ENCODE results near the gene ZNF366.
A peak's percentile ranks its signal among the peaks of the same experiment; 100 is the strongest.

The ZNF366 gene

DNA sequence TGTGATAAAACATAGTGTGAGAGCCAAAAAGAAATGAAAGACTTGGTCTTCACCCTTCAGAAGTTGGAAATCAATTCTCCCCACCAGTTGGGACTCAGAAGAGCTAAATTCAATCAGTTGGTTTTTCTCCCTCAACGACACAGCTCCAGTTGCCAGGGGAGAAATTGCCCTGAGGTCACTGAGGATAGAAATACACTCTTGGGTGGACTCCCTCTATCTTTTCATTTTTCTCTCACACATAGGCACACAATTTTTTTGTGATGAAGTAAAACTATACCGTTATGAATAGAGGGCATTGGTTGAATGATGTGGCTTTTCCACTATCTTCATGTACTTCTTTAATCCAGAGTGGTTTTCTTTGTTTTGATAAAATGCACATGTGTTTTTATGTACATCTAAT, 80.2 kb downstream of the ZNF366 start:
- Histone ChIP-seq H3K9me3 (ENCODE audit: control insufficient read depth, low read length) (no peaks in the 10 kb centered on the region), H3K4me3 (ENCODE audit: extremely low read depth, insufficient read depth, low read length, poor library complexity, severe bottlenecking) (no peak overlapping the region), H3K36me3 (ENCODE audit: control insufficient read depth, insufficient read depth, low read length) (no peaks in the 10 kb centered on the region), H3K27ac (ENCODE audit: low read depth, low read length, severe bottlenecking) (no peak overlapping the region), H3K4me1 (ENCODE audit: control insufficient read depth, insufficient read depth, low read length, poor library complexity, severe bottlenecking) (no peaks in the 10 kb centered on the region)
- WGBS, 2 experiments (ENCODE audit: insufficient coverage in 2 of 2), result no CpG with 5 or more reads among the region's 2 CpGs

DNA sequence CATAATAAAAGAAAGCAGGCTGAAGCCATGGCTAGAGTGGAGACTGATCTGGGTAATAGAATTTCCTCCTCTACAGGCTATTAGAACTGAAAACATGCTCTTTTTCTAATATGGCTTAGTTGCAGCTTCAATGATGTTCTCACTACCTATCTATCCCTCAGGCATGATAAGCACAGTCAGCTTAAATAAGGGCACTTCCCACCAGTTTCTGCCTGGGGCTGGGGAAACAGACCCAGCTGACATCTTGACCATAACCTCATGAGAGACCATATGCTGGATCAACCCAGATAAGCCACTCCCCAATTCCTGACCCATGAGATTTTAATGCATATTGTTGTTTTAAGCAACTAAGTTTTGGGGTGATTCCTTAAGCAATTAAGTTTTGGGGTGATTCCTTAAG, 81.2 kb downstream of the ZNF366 start:
- H3K9me3 ChIP-seq (ENCODE audit: control insufficient read depth, low read length), result no peaks in the 10 kb centered on the region
- no peak overlapping the region for H3K4me3 ChIP-seq (ENCODE audit: extremely low read depth, insufficient read depth, low read length, poor library complexity, severe bottlenecking)
- H3K36me3 ChIP-seq (ENCODE audit: control insufficient read depth, insufficient read depth, low read length), result no peaks in the 10 kb centered on the region
- no peaks in the 10 kb centered on the region for H3K4me1 ChIP-seq (ENCODE audit: control insufficient read depth, insufficient read depth, low read length, poor library complexity, severe bottlenecking)
- H3K27ac ChIP-seq (ENCODE audit: low read depth, low read length, severe bottlenecking), result no peak overlapping the region

DNA sequence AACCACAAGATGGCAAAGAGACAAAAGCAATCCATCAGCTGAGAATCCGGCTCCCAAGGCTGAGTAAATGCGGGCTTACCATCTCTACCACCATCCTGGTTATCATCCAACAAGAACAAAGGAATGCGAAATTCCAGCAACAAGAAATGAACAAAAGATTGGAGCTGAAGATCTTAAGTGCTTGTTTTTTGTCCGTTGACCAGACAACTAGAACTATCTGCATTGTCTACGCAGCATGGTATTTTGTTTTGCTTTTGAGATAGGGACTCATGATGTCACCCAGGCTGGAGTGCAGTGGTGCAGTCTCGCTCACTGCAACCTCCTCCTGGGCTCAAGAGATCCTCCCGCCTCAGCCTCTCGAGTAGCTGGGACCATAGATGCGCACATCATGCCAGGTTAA, 88.9 kb downstream of the ZNF366 start:
- 89 to 94% methylated on average over 7 to 8 of the region's 9 CpGs for WGBS, 2 experiments (ENCODE audit: insufficient coverage in 2 of 2)
- Histone ChIP-seq H3K36me3 (ENCODE audit: control insufficient read depth, insufficient read depth, low read length) (no peaks in the 10 kb centered on the region), H3K4me3 (ENCODE audit: extremely low read depth, insufficient read depth, low read length, poor library complexity, severe bottlenecking) (no peak overlapping the region), H3K4me1 (ENCODE audit: control insufficient read depth, insufficient read depth, low read length, poor library complexity, severe bottlenecking) (peaks cover 2% of the 10 kb centered on the region), H3K9me3 (ENCODE audit: control insufficient read depth, low read length) (no peaks in the 10 kb centered on the region), H3K27ac (ENCODE audit: low read depth, low read length, severe bottlenecking) (no peak overlapping the region)

DNA sequence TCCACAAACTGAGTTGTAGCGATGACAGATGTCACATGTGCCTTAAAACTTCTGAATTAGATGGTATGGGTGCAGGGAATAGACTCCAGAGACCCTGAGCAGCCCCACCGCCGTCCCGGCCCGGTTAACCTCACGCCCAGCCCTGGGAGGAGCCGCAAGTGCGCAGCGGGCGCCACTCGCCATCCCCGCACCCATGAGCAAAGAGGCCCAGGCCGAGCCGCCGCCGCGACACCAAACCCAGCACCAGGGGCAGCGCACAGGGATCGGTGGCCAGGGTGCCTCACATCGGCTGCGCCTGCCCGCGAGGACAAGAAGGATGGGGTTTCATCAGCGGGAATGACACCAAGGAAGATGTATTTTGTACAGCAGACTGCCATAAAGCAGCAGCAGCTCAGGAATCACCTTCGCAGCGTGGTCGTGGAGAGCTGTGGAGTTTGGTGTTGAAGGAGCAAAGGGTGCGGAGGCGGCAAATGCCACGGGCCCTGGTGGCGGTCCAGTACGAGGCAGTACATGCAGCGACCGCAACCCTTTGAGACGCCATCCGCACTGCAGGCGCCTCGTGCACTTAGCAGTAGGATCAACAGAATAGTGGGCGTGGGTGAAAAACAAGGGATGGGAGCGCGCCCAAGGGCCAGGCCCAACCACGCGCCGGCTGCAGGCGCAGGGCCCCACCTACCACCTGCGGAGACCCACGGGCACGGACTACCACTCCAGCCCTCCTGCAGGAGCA, 89.7 kb downstream of the ZNF366 start:
- Histone ChIP-seq H3K36me3 (ENCODE audit: control insufficient read depth, insufficient read depth, low read length) (no peaks in the 10 kb centered on the region), H3K4me3 (ENCODE audit: extremely low read depth, insufficient read depth, low read length, poor library complexity, severe bottlenecking) (no peak overlapping the region), H3K9me3 (ENCODE audit: control insufficient read depth, low read length) (no peaks in the 10 kb centered on the region), H3K27ac (ENCODE audit: low read depth, low read length, severe bottlenecking) (no peak overlapping the region), H3K4me1 (ENCODE audit: control insufficient read depth, insufficient read depth, low read length, poor library complexity, severe bottlenecking) (peaks cover 8% of the 10 kb centered on the region)
- WGBS, 2 experiments (ENCODE audit: insufficient coverage in 2 of 2), result 98 to 99% methylated on average over 33 to 46 of the region's 48 CpGs

DNA sequence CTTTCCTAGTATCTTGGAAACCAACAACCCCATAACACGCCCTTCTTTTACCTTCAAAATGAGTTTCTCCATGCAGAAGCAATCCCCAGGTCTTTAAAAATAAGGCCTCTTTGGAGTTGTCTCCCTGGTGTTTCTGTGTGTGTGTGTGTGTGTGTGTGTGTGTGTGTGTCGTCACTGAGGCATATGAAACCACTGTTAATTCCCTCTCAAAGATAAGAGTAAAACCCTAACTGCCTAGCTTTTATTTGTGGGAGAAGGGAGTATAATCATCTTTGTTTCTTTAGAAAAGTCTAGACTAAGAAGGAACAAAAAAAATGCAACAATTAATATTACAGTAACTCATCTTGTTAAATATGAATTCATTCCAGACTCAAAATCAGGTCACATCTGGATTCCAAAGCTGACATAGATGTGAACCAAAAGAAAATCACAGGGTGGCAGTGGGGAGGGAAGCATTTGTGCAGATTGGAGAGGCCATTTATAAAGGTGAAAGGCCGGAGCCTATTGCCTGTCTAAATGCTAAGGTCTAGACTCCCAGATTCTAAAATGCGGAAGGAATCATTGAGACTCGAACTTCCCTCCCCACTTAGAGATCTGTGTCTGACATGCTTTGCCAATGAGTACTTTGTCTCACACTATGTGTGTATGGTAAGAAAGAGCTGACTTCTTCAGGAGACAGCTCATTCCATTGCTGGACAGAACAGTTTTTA, 91.4 kb downstream of the ZNF366 start:
- Histone ChIP-seq H3K4me1 (ENCODE audit: control insufficient read depth, insufficient read depth, low read length, poor library complexity, severe bottlenecking) (peaks cover 13% of the 10 kb centered on the region), H3K27ac (ENCODE audit: low read depth, low read length, severe bottlenecking) (no peak overlapping the region), H3K4me3 (ENCODE audit: extremely low read depth, insufficient read depth, low read length, poor library complexity, severe bottlenecking) (no peak overlapping the region), H3K9me3 (ENCODE audit: control insufficient read depth, low read length) (no peaks in the 10 kb centered on the region), H3K36me3 (ENCODE audit: control insufficient read depth, insufficient read depth, low read length) (no peaks in the 10 kb centered on the region)
- WGBS, 2 experiments (ENCODE audit: insufficient coverage in 2 of 2), result 80 to 100% methylated on average over 1 to 3 of the region's 5 CpGs

DNA sequence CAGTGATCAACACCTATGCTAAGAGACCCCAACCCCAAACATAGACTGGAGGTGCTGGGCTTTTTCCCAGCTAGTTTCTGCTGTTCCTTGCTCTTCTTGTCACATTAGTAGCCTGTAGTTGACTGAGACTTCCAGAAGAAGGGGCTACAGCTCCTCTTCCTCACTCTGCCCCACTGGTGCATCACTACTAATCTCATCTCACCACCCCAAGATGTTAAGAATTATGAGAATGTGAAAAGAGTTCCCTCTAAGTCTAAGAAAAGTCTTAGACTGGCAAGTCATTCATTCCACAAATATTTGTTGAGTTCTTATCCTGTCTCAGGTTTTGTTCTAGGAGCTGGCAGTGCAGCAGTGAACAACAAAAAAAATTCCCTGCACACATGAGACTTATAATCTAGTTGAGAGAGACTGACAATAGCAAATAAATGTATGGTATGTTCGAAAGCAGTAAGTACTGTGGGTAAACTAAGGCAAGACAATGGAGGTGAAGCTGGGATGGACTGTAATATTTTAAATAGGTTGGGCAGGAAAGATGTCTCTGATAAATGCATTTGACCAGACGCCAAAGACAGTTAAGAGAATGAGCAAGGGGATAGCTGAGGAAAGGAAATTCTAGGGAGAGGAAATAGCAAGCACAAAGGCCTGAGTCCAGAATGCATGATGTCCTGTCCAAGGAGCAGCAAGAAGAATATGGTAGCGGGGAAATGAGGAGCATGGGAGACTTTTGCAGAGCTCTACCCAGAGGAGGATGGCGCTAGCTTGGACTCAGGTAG, 94.7 kb downstream of the ZNF366 start:
- H3K9me3 ChIP-seq (ENCODE audit: control insufficient read depth, low read length), result no peaks in the 10 kb centered on the region
- no peak overlapping the region for H3K27ac ChIP-seq (ENCODE audit: low read depth, low read length, severe bottlenecking)
- H3K4me1 ChIP-seq (ENCODE audit: control insufficient read depth, insufficient read depth, low read length, poor library complexity, severe bottlenecking), result peaks cover 13% of the 10 kb centered on the region
- H3K4me3 ChIP-seq (ENCODE audit: extremely low read depth, insufficient read depth, low read length, poor library complexity, severe bottlenecking), result no peak overlapping the region
- WGBS, 2 experiments (ENCODE audit: insufficient coverage in 2 of 2), result 92 to 97% methylated on average over 4 of the region's 4 CpGs
- H3K36me3 ChIP-seq (ENCODE audit: control insufficient read depth, insufficient read depth, low read length), result no peaks in the 10 kb centered on the region

DNA sequence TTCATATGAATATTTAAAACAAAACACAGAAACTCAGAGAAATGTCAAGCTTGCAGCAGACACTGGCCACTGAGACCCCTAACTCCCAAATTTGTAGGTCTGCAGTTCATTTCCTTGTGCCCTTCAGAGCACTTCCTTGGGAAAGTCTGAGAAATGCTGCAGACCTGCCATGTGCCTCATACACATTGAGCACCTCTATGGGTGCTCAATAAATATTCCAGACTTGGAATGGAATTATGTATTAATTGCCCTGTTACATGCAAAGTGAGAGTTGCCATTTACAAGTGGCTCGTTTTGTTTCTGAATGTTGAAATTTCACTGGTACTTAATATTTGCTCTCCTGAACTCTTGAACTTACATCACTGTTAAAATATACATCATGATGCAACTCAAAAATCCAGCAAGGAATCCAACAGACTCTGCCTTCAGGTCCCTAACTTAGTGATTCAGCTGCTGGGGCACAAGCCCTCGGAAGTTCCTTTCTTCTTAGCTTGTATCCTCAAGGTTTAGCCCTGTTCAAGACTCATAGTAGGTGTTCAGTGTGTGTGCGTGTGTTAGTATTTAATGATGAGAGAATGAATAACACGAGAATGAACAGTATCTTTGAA, 96.4 kb downstream of the ZNF366 start:
- Histone ChIP-seq H3K9me3 (ENCODE audit: control insufficient read depth, low read length) (no peaks in the 10 kb centered on the region), H3K4me1 (ENCODE audit: control insufficient read depth, insufficient read depth, low read length, poor library complexity, severe bottlenecking) (peaks cover 13% of the 10 kb centered on the region), H3K27ac (ENCODE audit: low read depth, low read length, severe bottlenecking) (no peak overlapping the region), H3K36me3 (ENCODE audit: control insufficient read depth, insufficient read depth, low read length) (no peaks in the 10 kb centered on the region), H3K4me3 (ENCODE audit: extremely low read depth, insufficient read depth, low read length, poor library complexity, severe bottlenecking) (no peak overlapping the region)
- WGBS, 2 experiments (ENCODE audit: insufficient coverage in 2 of 2), result 100% methylated on average over 1 of the region's 4 CpGs; no CpG with 5 or more reads in 1 of the 2 experiments

DNA sequence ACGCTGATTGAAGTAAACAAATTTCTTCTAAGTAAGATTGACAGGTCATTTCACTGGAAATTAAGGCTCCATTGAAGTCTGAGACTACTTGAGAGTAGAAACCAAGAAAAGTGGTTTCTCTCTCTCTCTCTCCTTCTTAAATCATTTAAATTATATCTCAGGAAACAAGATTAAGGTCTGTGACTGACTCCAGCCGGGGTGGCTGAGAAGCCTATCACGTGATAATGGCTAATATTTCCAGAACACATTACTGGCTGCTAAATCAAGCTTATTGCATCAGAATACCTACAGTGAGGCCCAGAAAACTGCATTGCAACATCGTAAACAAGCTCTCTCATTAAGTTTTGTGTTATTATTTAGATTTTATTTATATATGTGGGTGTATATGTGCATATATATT, 98.6 kb downstream of the ZNF366 start:
- Histone ChIP-seq H3K9me3 (ENCODE audit: control insufficient read depth, low read length) (peaks cover 7% of the 10 kb centered on the region), H3K4me3 (ENCODE audit: extremely low read depth, insufficient read depth, low read length, poor library complexity, severe bottlenecking) (no peak overlapping the region), H3K36me3 (ENCODE audit: control insufficient read depth, insufficient read depth, low read length) (no peaks in the 10 kb centered on the region), H3K4me1 (ENCODE audit: control insufficient read depth, insufficient read depth, low read length, poor library complexity, severe bottlenecking) (peaks cover 13% of the 10 kb centered on the region), H3K27ac (ENCODE audit: low read depth, low read length, severe bottlenecking) (peak overlapping the region; percentile 1)
- WGBS, 2 experiments (ENCODE audit: insufficient coverage in 2 of 2), result 84 to 100% methylated on average over 2 to 3 of the region's 4 CpGs

DNA sequence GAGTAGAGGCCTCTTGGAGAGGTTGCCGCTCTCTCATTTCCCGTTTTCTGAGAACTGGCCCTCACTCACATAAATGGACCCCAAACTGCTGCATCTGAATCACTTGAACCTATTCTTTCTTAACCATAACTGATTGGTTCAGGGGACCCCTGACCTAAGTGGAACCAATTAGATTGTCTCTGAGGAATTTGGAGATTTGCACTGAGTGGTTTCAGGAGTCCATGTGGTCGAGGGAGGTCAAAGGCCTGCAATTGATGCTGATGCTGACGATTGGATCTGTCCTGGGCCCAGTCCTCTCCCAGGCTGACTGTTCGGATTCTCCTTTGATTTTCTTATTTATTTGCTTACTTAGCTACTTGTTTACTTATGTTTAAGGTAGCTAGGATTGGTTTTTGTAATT, 99.1 kb downstream of the ZNF366 start:
- WGBS, 2 experiments (ENCODE audit: insufficient coverage in 2 of 2), result 80% methylated on average over 4 of the region's 5 CpGs; no CpG with 5 or more reads in 1 of the 2 experiments
- peak overlapping the region; percentile 1 for H3K27ac ChIP-seq (ENCODE audit: low read depth, low read length, severe bottlenecking)

DNA sequence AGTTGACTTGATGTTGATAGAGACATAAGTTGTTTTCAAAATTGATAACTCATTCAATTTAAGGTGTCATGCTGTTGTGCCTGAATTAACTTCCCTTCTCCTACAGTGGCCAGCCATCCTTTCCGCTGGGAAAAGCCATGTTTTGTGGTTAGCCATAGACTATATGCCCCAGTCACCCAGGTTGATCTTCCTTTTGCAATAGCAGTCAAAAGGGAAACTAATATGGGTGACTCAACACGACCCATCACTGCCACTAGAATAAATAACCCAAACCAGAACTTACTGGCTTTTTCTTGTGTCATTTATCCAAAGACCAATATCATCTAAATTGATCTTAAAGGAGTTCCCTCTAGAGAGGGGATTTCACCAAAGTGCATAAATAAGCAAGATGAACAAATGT, 99.7 kb downstream of the ZNF366 start:
- Histone ChIP-seq H3K36me3 (ENCODE audit: control insufficient read depth, insufficient read depth, low read length) (no peaks in the 10 kb centered on the region), H3K9me3 (ENCODE audit: control insufficient read depth, low read length) (peaks cover 12% of the 10 kb centered on the region), H3K4me1 (ENCODE audit: control insufficient read depth, insufficient read depth, low read length, poor library complexity, severe bottlenecking) (peaks cover 6% of the 10 kb centered on the region), H3K4me3 (ENCODE audit: extremely low read depth, insufficient read depth, low read length, poor library complexity, severe bottlenecking) (no peak overlapping the region), H3K27ac (ENCODE audit: low read depth, low read length, severe bottlenecking) (no peak overlapping the region)
- WGBS, 2 experiments (ENCODE audit: insufficient coverage in 2 of 2), result 88% methylated on average over 1 of the region's 2 CpGs; no CpG with 5 or more reads in 1 of the 2 experiments

More for the DNA sequence above, 99.1 kb downstream of the ZNF366 start:
- peaks cover 10% of the 10 kb centered on the region for H3K4me1 ChIP-seq (ENCODE audit: control insufficient read depth, insufficient read depth, low read length, poor library complexity, severe bottlenecking)
- H3K36me3 ChIP-seq (ENCODE audit: control insufficient read depth, insufficient read depth, low read length), result no peaks in the 10 kb centered on the region
- H3K9me3 ChIP-seq (ENCODE audit: control insufficient read depth, low read length), result peaks cover 7% of the 10 kb centered on the region
- H3K4me3 ChIP-seq (ENCODE audit: extremely low read depth, insufficient read depth, low read length, poor library complexity, severe bottlenecking), result no peak overlapping the region
